Lower leg skin (tissue), 3 donors: ENCODE results near the gene CLCN6.

Source experiments
- CTCF ChIP-seq, 3 donors: fragments of 450-650 bp; IDR thresholded peaks; one replicate each; pipeline ENCODE4 v1.5.1; 2016; ENCODE audit warnings: antibody characterized with exemption in 3 of 3, mild to moderate bottlenecking in 3 of 3, moderate library complexity in 2 of 3
- POLR2A ChIP-seq, 2 donors: fragments of 450-650 bp; IDR thresholded peaks; one replicate each; pipeline ENCODE4 v1.6.1; 2016 to 2017; ENCODE audit warnings: antibody characterized with exemption in 2 of 2, mild to moderate bottlenecking in 1 of 2, moderate library complexity in 1 of 2

GRCh38 chr1:11858158-11858557, 52.2 kb downstream of the CLCN6 start:
- TF ChIP-seq CTCF (IDR thresholded peaks at IDR 0.05) (no peak), POLR2A (IDR thresholded peaks at IDR 0.05) (no peak)
